ENCODE results near the gene THAP10.
A peak's percentile ranks its signal among the peaks of the same experiment; 100 is the strongest.

Gene THAP10

GRCh38 chr15:70855764-70856163 lies 36.5 kb downstream of the THAP10 start:
- H3K4me3 ChIP-seq = no peak overlapping the region
- DNase-seq = no peak
- peaks cover 0 to 63% (median 53%) of the 10 kb centered on the region in 4 donors for H3K4me1 ChIP-seq
- H3K9me3 ChIP-seq = no peaks in the 10 kb centered on the region
- peaks cover 0 to 8% (median 2%) of the 10 kb centered on the region in 3 donors for H3K36me3 ChIP-seq
- peak overlapping the region; percentile 86 to 90 for H3K27ac ChIP-seq
- intact Hi-C loops (cut with DNase I; ENCODE audit: low total_unique reads) = no loop called here
- H3K27me3 ChIP-seq = no peaks in the 10 kb centered on the region
- TF ChIP-seq CTCF (IDR thresholded peaks at IDR 0.05) = no peak

- DNase-seq = no peak
- Histone ChIP-seq H3K27ac (peak overlapping the region; percentile 86 to 90), H3K27me3 (no peaks in the 10 kb centered on the region), H3K4me1 (peaks cover 0 to 63% (median 53%) of the 10 kb centered on the region in 4 donors), H3K9me3 (no peaks in the 10 kb centered on the region), H3K4me3 (peak overlapping the region; percentile 78 to 84), H3K36me3 (peaks cover 0 to 8% (median 8%) of the 10 kb centered on the region in 3 donors)
- TF ChIP-seq CTCF (IDR thresholded peaks at IDR 0.05) = no peak
- intact Hi-C loops (cut with DNase I; ENCODE audit: low total_unique reads) = no loop called here
Measured at GRCh38 chr15:70854666-70854976, 37.6 kb downstream of the THAP10 start.

- intact Hi-C loops (cut with DNase I; ENCODE audit: low total_unique reads) = no loop called here
- Histone ChIP-seq H3K4me1 (peaks cover 0 to 61% (median 50%) of the 10 kb centered on the region in 4 donors), H3K36me3 (peaks cover 0 to 8% (median 8%) of the 10 kb centered on the region in 3 donors), H3K27me3 (no peaks in the 10 kb centered on the region), H3K4me3 (peak within 1 kb of the TSS; percentile 78 to 84), H3K27ac (peak within 1 kb of the TSS; percentile 86 to 90), H3K9me3 (no peaks in the 10 kb centered on the region)
- DNase-seq = peak; percentile 49 to 84
- peak in 1 of 2 experiments; percentile 8 for TF ChIP-seq CTCF (IDR thresholded peaks at IDR 0.05)
Measured at GRCh38 chr15:70853973-70854665, 38.1 kb downstream of the THAP10 start, which contains the start of gene LARP6. Gene LARP6, minus strand, starts transcription at chr15:70854157. Its CDS starts 69 bp downstream, at chr15:70854088.

- peak; percentile 40 to 76 for DNase-seq
- Histone ChIP-seq H3K4me1 (peaks cover 0 to 54% (median 43%) of the 10 kb centered on the region in 4 donors), H3K4me3 (peak overlapping the region; percentile 78 to 84), H3K27me3 (no peaks in the 10 kb centered on the region), H3K27ac (peak overlapping the region; percentile 86 to 90), H3K9me3 (no peaks in the 10 kb centered on the region), H3K36me3 (peaks cover 0 to 12% (median 8%) of the 10 kb centered on the region in 3 donors)
- no peak for TF ChIP-seq CTCF (IDR thresholded peaks at IDR 0.05)
- intact Hi-C loops (cut with DNase I; ENCODE audit: low total_unique reads) = no loop called here
Measured at GRCh38 chr15:70853318-70853972, 38.8 kb downstream of the THAP10 start.

GRCh38 chr15:70852501-70853317 lies 39.5 kb downstream of the THAP10 start:
- H3K36me3 ChIP-seq = peaks cover 0 to 12% (median 8%) of the 10 kb centered on the region in 3 donors
- peak overlapping the region; percentile 86 to 90 for H3K27ac ChIP-seq
- H3K4me1 ChIP-seq = peaks cover 0 to 47% (median 37%) of the 10 kb centered on the region in 4 donors
- no peaks in the 10 kb centered on the region for H3K27me3 ChIP-seq
- H3K9me3 ChIP-seq = no peaks in the 10 kb centered on the region
- TF ChIP-seq CTCF (IDR thresholded peaks at IDR 0.05) = no peak
- intact Hi-C loops (cut with DNase I; ENCODE audit: low total_unique reads) = no loop called here
- H3K4me3 ChIP-seq = peak overlapping the region; percentile 78 to 84
- DNase-seq = no peak
